H1 (cell line): Measurements from ENCODE around the gene BTBD7.

Experiments
- CTCF ChIP-seq, 3 experiments: IDR thresholded peaks; 1 replicate in 2 of 3; 2 replicates in 1 of 3; pipeline versions ENCODE4 v1.5.1 to v1.6.1; 2011; ENCODE audit warnings: low read length in 3 of 3, mild to moderate bottlenecking in 3 of 3, inconsistent platforms in 2 of 3, low read depth in 1 of 3, moderate library complexity in 1 of 3; ENCODE audit not compliant: insufficient read depth in 1 of 3; ENCODE audit errors: control extremely low read depth in 1 of 3
- EGR1 ChIP-seq: IDR thresholded peaks from 2 replicates; pipeline ENCODE4 v1.6.1; 2011; ENCODE audit warnings: low read depth, low read length, borderline replicate concordance
- MAFK ChIP-seq: IDR thresholded peaks from 2 replicates; pipeline ENCODE4 v1.6.1; 2012; ENCODE audit warnings: low read depth, mild to moderate bottlenecking, improper control_type of control experiment, low read length
- POLR2A ChIP-seq, 2 experiments: IDR thresholded peaks; 1 replicate in 1 of 2; 2 replicates in 1 of 2; pipeline ENCODE4 v1.6.1; 2011; ENCODE audit warnings: low read depth in 2 of 2, low read length in 2 of 2, mild to moderate bottlenecking in 2 of 2; ENCODE audit errors: control extremely low read depth in 1 of 2
- TF ChIP-seq, protein P1 (sequence below): IDR thresholded peaks from 2 replicates; pipeline ENCODE4 v1.6.1; 2012; ENCODE audit warnings: low read length, inconsistent platforms

DNA sequence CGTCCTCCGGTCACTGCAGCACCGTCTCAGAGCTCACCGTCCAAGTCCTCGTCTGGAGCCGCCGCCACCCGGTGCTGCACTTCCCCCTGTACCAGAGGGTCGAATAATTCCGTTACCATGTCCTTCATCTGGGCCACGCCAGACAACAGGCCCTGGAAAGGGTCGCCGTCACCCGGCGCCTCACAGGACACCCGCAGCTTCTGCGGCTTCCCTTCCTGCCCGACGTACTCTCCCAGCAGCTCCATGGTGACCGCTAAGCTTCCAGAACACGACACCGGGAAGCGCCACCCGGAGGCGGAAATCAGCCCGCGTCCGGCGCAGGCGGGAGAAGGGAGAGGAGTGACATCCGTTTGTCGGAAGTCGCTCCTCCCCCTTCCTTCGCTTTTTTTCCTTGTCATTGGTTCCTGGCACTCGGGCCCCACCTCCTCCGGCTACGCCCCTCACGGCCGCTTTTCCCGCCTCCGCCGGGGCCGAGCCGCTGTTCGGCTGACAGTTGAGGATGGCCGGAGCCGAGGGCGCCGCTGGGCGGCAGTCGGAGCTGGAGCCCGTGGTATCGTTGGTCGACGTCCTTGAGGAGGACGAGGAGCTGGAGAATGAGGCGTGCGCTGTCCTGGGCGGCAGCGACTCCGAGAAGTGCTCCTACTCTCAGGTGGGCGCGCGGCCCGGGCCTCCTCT lies 125.9 kb downstream of the BTBD7 start, which contains the start of the genes GON7 and UBR7:
- TF ChIP-seq, protein P1, sequence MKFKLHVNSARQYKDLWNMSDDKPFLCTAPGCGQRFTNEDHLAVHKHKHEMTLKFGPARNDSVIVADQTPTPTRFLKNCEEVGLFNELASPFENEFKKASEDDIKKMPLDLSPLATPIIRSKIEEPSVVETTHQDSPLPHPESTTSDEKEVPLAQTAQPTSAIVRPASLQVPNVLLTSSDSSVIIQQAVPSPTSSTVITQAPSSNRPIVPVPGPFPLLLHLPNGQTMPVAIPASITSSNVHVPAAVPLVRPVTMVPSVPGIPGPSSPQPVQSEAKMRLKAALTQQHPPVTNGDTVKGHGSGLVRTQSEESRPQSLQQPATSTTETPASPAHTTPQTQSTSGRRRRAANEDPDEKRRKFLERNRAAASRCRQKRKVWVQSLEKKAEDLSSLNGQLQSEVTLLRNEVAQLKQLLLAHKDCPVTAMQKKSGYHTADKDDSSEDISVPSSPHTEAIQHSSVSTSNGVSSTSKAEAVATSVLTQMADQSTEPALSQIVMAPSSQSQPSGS, result no peak
- TF ChIP-seq CTCF (IDR thresholded peaks at IDR 0.05; ENCODE audit: control extremely low read depth in 1 of 3, insufficient read depth in 1 of 3, low read depth in 1 of 3, low read length in 3 of 3) (peak; percentile 19 to 33 (median 29); a peak in 3 of 4 replicates), EGR1 (peak; percentile 73), POLR2A (IDR thresholded peaks at IDR 0.05; ENCODE audit: control extremely low read depth in 1 of 2, low read depth in 2 of 2, low read length in 2 of 2) (peak; percentile 52 to 75), MAFK (no peak)
